Caco-2 (cell line): ENCODE data around the gene SLC38A9. TPM values are rescaled to one million over a fixed set of nuclear protein-coding genes. Genes with fewer than 3 reads are reported as not detected.

ENCODE experiments used
- BruUV-seq: library from RNA; stranded (reverse); fragments of 400-500 nt; replicated peaks from 2 replicates; lab custom pipeline; 2021; lab: Mats Ljungman, UMichigan
- CTCF ChIA-PET: fragments of 300-600 bp; sonication (Branson Sonifier 250); formaldehyde crosslinking; loops from one replicate; lab custom pipeline; 2022; ENCODE audit warnings: antibody characterized with exemption; lab: Charles Lee
- POLR2A ChIA-PET: fragments of 300-600 bp; sonication (Branson Sonifier 250); formaldehyde crosslinking; loops from one replicate; lab custom pipeline; 2022; ENCODE audit warnings: antibody characterized with exemption; lab: Charles Lee
- DNase-seq, 2 experiments: peaks; one replicate each; pipeline versions ENCODE4 v3.0.0 to v3.0.0-alpha.2; 2020 to 2022
- H3K27me3 ChIP-seq: replicated peaks from 2 replicates; pipeline ENCODE4 v1.6.0; 2011; ENCODE audit warnings: low read length; ENCODE audit not compliant: control insufficient read depth, insufficient read depth
- H3K36me3 ChIP-seq: 2 replicates; pipeline ENCODE4 v1.5.1; 2011; ENCODE audit warnings: low read length; ENCODE audit not compliant: control insufficient read depth, insufficient read depth
- H3K4me1 ChIP-seq: fragments of 250-450 bp; sonication (Bioruptor Pico); 2 replicates; pipeline ENCODE4 v1.5.1; 2020; ENCODE audit warnings: mild to moderate bottlenecking
- H3K4me3 ChIP-seq: 2 replicates; pipeline ENCODE4 v1.5.1; 2011; ENCODE audit warnings: low read depth, mild to moderate bottlenecking, control low read depth, low read length
- H3K9me3 ChIP-seq: fragments of 250-450 bp; sonication (Bioruptor Pico); 2 replicates; pipeline ENCODE4 v1.5.1; 2020; ENCODE audit warnings: mild to moderate bottlenecking, moderate library complexity
- H3K27ac Mint-ChIP-seq: one replicate; pipeline ENCODE4 v1.8.0; 2022; ENCODE audit warnings: mixed read lengths; ENCODE audit not compliant: unreplicated experiment
- H3K27me3 Mint-ChIP-seq: one replicate; pipeline ENCODE4 v1.8.0; 2022; ENCODE audit warnings: mixed read lengths; ENCODE audit not compliant: insufficient read depth, unreplicated experiment
- H3K36me3 Mint-ChIP-seq: one replicate; pipeline ENCODE4 v1.8.0; 2022; ENCODE audit warnings: mild to moderate bottlenecking, mixed read lengths; ENCODE audit not compliant: insufficient read depth, unreplicated experiment
- H3K4me1 Mint-ChIP-seq: one replicate; pipeline ENCODE4 v1.8.0; 2022; ENCODE audit warnings: low read depth, mixed read lengths; ENCODE audit not compliant: unreplicated experiment
- H3K4me3 Mint-ChIP-seq: one replicate; pipeline ENCODE4 v1.8.0; 2022; ENCODE audit warnings: mild to moderate bottlenecking, moderate library complexity, mixed read lengths; ENCODE audit not compliant: unreplicated experiment
- H3K9me3 Mint-ChIP-seq: one replicate; pipeline ENCODE4 v1.8.0; 2022; ENCODE audit warnings: mixed read lengths; ENCODE audit not compliant: unreplicated experiment
- intact Hi-C: fragments of 100-400 bp; cut with micrococcal nuclease; formaldehyde crosslinking; loops from one replicate; pipeline ENCODE4 v1.10.0; 2022; ENCODE audit not compliant: unreplicated experiment
- total RNA-seq: library from RNA; stranded (reverse); gene quantifications from 2 replicates; pipeline ENCODE4 v1.2.3, GENCODE V29; 2022
- TF ChIP-seq, protein P1 (sequence below), 2 experiments: fragments of 200-600 bp in 1 of 2; IDR thresholded peaks; 1 replicate in 1 of 2; 2 replicates in 1 of 2; pipeline versions ENCODE4 v1.5.1 to v1.8.0; 2011 to 2022; ENCODE audit warnings: antibody characterized with exemption in 1 of 2, control low read depth in 1 of 2, inconsistent platforms in 1 of 2, low read depth in 1 of 2, low read length in 1 of 2, mild to moderate bottlenecking in 1 of 2, moderate library complexity in 1 of 2; ENCODE audit not compliant: insufficient read depth in 1 of 2, severe bottlenecking in 1 of 2, unreplicated experiment in 1 of 2

The SLC38A9 gene
- total RNA-seq, 1 experiment from 2014 or later = 66.9 TPM

GRCh38 chr5:55593115-55593472 is 119.0 kb downstream of the SLC38A9 start:
- ChIA-PET POLR2A (no interaction called here), CTCF (no interaction called here)
- H3K27me3 ChIP-seq = no peaks in the 10 kb centered on the region
- H3K4me1 ChIP-seq = peaks cover 15% of the 10 kb centered on the region
- H3K27me3 Mint-ChIP-seq = no peaks in the 10 kb centered on the region
- no peak for DNase-seq
- no peak overlapping the region for H3K27ac Mint-ChIP-seq
- no peaks in the 10 kb centered on the region for H3K36me3 ChIP-seq
- peaks cover 10% of the 10 kb centered on the region for H3K36me3 Mint-ChIP-seq
- H3K9me3 Mint-ChIP-seq = peaks cover 8% of the 10 kb centered on the region
- H3K9me3 ChIP-seq = no peaks in the 10 kb centered on the region
- H3K4me3 ChIP-seq = no peak overlapping the region
- no TSS peak for BruUV-seq
- TF ChIP-seq, protein P1, sequence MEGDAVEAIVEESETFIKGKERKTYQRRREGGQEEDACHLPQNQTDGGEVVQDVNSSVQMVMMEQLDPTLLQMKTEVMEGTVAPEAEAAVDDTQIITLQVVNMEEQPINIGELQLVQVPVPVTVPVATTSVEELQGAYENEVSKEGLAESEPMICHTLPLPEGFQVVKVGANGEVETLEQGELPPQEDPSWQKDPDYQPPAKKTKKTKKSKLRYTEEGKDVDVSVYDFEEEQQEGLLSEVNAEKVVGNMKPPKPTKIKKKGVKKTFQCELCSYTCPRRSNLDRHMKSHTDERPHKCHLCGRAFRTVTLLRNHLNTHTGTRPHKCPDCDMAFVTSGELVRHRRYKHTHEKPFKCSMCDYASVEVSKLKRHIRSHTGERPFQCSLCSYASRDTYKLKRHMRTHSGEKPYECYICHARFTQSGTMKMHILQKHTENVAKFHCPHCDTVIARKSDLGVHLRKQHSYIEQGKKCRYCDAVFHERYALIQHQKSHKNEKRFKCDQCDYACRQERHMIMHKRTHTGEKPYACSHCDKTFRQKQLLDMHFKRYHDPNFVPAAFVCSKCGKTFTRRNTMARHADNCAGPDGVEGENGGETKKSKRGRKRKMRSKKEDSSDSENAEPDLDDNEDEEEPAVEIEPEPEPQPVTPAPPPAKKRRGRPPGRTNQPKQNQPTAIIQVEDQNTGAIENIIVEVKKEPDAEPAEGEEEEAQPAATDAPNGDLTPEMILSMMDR (IDR thresholded peaks at IDR 0.05; ENCODE audit: insufficient read depth in 1 of 2, low read depth in 1 of 2, low read length in 1 of 2, severe bottlenecking in 1 of 2, unreplicated experiment in 1 of 2) = no peak
- no peak overlapping the region for H3K4me3 Mint-ChIP-seq
- H3K4me1 Mint-ChIP-seq = peaks cover 13% of the 10 kb centered on the region
- intact Hi-C loops = no loop called here

DNA sequence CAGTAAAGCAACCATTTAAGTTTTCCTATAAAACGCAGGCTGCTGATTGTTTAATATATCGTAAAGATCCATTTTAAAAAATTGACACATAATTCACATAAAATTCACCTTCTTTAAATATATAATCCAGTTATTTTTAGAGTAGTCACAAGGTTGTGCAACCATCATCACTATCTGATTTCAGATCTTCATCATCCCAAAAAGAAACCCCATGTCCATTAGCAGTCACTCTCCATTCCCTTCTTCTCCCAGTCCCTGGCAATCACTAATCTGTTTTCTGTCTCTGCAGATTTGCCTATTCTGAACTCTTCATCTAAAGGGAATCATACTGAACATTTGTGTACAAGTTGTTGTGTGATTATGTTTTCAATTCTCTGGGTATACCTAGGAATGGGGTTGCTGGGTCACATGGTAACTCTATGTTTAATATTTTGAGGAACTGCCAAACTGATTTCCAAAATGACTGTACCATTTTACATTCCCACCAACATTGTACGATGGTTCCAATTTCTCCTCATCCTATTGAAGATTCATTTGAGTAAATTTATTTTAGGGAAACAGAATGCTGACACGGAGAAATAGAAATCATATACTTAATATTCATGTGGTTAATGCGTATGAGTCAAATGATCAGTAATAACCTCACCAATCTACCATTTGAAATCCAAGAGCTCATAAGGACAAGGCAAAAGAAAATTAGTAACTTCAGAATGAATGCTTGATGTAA is 119.6 kb downstream of the SLC38A9 start:
- no peaks in the 10 kb centered on the region for H3K27me3 ChIP-seq
- Mint-ChIP-seq H3K27me3 (no peaks in the 10 kb centered on the region), H3K9me3 (peaks cover 8% of the 10 kb centered on the region), H3K36me3 (peaks cover 10% of the 10 kb centered on the region), H3K4me1 (peaks cover 11% of the 10 kb centered on the region), H3K27ac (no peak overlapping the region), H3K4me3 (no peak overlapping the region)
- no peak overlapping the region for H3K4me3 ChIP-seq
- intact Hi-C loops = no loop called here
- H3K9me3 ChIP-seq = no peaks in the 10 kb centered on the region
- TF ChIP-seq, protein P1 (IDR thresholded peaks at IDR 0.05; ENCODE audit: insufficient read depth in 1 of 2, low read depth in 1 of 2, low read length in 1 of 2, severe bottlenecking in 1 of 2, unreplicated experiment in 1 of 2) = no peak
- ChIA-PET CTCF (no interaction called here), POLR2A (no interaction called here)
- no peaks in the 10 kb centered on the region for H3K36me3 ChIP-seq
- H3K4me1 ChIP-seq = peaks cover 9% of the 10 kb centered on the region
- BruUV-seq = no TSS peak
- DNase-seq = no peak

DNA sequence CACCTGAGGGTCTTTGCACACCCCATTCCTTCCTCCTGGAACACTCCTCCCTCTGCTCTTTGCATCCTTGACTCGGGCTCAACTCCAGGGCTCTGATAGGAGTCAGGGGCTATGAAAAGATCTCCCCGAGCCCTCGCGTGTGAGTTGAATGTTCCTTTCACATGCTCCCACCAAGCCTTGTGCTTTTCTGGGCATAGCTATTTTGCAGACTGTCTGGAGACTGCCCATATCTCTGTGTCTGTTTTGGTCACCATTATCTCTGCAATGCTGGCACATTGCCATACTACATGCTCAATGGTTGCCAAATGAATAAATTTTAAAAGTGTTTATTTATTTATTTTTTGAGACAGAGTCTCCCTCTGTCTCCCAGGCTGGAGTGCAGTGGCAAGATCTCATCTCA is 120.4 kb downstream of the SLC38A9 start:
- Mint-ChIP-seq H3K36me3 (peaks cover 10% of the 10 kb centered on the region), H3K27me3 (no peaks in the 10 kb centered on the region), H3K4me1 (peaks cover 5% of the 10 kb centered on the region), H3K27ac (peak overlapping the region; percentile 49), H3K4me3 (no peak overlapping the region), H3K9me3 (peaks cover 8% of the 10 kb centered on the region)
- TF ChIP-seq, protein P1 (IDR thresholded peaks at IDR 0.05; ENCODE audit: insufficient read depth in 1 of 2, low read depth in 1 of 2, low read length in 1 of 2, severe bottlenecking in 1 of 2, unreplicated experiment in 1 of 2) = no peak
- no TSS peak for BruUV-seq
- Histone ChIP-seq H3K27me3 (no peaks in the 10 kb centered on the region), H3K4me1 (peaks cover under 1% of the 10 kb centered on the region; the same call in 1 of the 2 replicates), H3K4me3 (no peak overlapping the region), H3K36me3 (no peaks in the 10 kb centered on the region), H3K9me3 (no peaks in the 10 kb centered on the region)
- ChIA-PET CTCF (no interaction called here), POLR2A (no interaction called here)
- intact Hi-C loops = no loop called here
- no peak for DNase-seq
